Prostate gland (tissue), 2 donors: Measurements from ENCODE around the gene MMP11. TPM values are rescaled to one million over a fixed set of nuclear protein-coding genes. Genes with fewer than 3 reads are reported as not detected.

Experiments used
- DNase-seq: peaks from one replicate; pipeline ENCODE4 v3.0.0-alpha.2; 2019; ENCODE audit warnings: low spot score
- H3K27ac ChIP-seq, 2 donors: fragments of 200-600 bp; sonication (generic); 2 replicates each; pipeline ENCODE4 v1.5.1; 2017 to 2019
- H3K27me3 ChIP-seq: fragments of 200-600 bp; sonication (generic); replicated peaks from 2 replicates; pipeline ENCODE4 v1.5.1; 2019; ENCODE audit not compliant: insufficient read depth
- H3K36me3 ChIP-seq, 2 donors: fragments of 200-600 bp; sonication (generic); 1 replicate in 1 of 2; 2 replicates in 1 of 2; pipeline versions ENCODE4 v1.5.1 to v1.8.1; 2017 to 2019
- H3K4me1 ChIP-seq: fragments of 200-600 bp; sonication (generic); replicated peaks from 2 replicates; pipeline ENCODE4 v1.5.1; 2019
- H3K4me3 ChIP-seq, 2 donors: fragments of 200-600 bp; sonication (generic); 2 replicates each; pipeline ENCODE4 v1.5.1; 2017 to 2019
- H3K9me3 ChIP-seq: fragments of 200-600 bp; sonication (generic); 2 replicates; pipeline ENCODE4 v1.5.1; 2017
- POLR2A ChIP-seq: fragments of 450-650 bp; IDR thresholded peaks from one replicate; pipeline ENCODE4 v1.6.1; 2016; ENCODE audit warnings: antibody characterized with exemption, mild to moderate bottlenecking
- POLR2AphosphoS5 ChIP-seq: sonication (generic); formaldehyde crosslinking; IDR thresholded peaks from one replicate; pipeline ENCODE4 v1.6.1; 2017; ENCODE audit warnings: antibody characterized with exemption
- WGBS: methylation state at CpG from one replicate; pipeline ENCODE4 v1.1.5; 2018; 5-methylcytosine and 5-hydroxymethylcytosine counted together
- intact Hi-C: fragments of 100-400 bp; cut with DNase I; formaldehyde crosslinking; loops from one replicate; pipeline ENCODE4 v1.14.2; 2022
- total RNA-seq, 2 donors: library from RNA; depleted of rRNA; stranded (reverse); fragments of >200 nt; gene quantifications; one replicate each; pipeline ENCODE4 v1.1.0, GENCODE V29; 2016
- TF ChIP-seq, protein P1 (sequence below), 4 experiments: fragments of 200-600 bp in 2 of 4; fragments of 450-650 bp in 2 of 4; sonication (generic) in 2 of 4; IDR thresholded peaks; 1 replicate in 3 of 4; 2 replicates in 1 of 4; pipeline ENCODE4 v1.5.1; 2016 to 2019; ENCODE audit warnings: antibody characterized with exemption in 4 of 4, mild to moderate bottlenecking in 2 of 4, moderate library complexity in 2 of 4

The MMP11 gene
- total RNA-seq, 2 donors from 2014 or later = 6.3 to 26.6 TPM

DNA sequence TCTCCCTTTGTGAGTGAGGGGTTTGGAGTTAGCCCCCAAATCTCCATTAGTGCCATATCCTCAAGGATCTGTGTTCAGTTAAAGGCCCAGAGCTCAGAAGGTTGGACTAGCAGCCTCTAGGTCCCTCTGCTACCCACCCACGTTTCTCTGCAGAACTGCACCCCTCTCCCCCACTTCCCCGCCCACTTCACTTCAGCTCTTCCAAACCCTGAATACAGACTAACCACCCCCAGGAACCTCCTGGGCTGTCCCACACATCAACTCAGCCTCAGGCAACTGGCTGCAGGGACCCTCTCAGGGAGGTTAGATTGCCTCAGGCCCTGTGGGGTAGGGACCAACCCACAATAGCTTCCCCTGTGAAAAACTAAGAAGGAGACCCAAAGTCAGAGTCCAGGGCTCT lies 19.3 kb upstream of the MMP11 start:
- no peaks in the 10 kb centered on the region for H3K9me3 ChIP-seq
- no peaks in the 10 kb centered on the region for H3K36me3 ChIP-seq
- H3K4me3 ChIP-seq = no peak overlapping the region
- no peak for DNase-seq
- no peaks in the 10 kb centered on the region for H3K27me3 ChIP-seq
- no peak overlapping the region for H3K27ac ChIP-seq
- no peak for TF ChIP-seq POLR2AphosphoS5
- WGBS = 82% methylated on average over 2 of the region's 2 CpGs
- intact Hi-C loops = no loop called here
- peaks cover 2% of the 10 kb centered on the region for H3K4me1 ChIP-seq

GRCh38 chr22:23754220-23754919 lies 18.3 kb upstream of the MMP11 start, which contains the start of gene VPREB3:
TSS of gene VPREB3 (minus strand) at chr22:23754425. CDS start at chr22:23754363, 62 bp downstream.
- intact Hi-C loops = no loop called here
- no peaks in the 10 kb centered on the region for H3K27me3 ChIP-seq
- DNase-seq = no peak
- 94% methylated on average over 14 of the region's 14 CpGs for WGBS
- peaks cover 2% of the 10 kb centered on the region for H3K4me1 ChIP-seq
- TF ChIP-seq POLR2A (no peak), POLR2AphosphoS5 (no peak)
- TF ChIP-seq, protein P1, sequence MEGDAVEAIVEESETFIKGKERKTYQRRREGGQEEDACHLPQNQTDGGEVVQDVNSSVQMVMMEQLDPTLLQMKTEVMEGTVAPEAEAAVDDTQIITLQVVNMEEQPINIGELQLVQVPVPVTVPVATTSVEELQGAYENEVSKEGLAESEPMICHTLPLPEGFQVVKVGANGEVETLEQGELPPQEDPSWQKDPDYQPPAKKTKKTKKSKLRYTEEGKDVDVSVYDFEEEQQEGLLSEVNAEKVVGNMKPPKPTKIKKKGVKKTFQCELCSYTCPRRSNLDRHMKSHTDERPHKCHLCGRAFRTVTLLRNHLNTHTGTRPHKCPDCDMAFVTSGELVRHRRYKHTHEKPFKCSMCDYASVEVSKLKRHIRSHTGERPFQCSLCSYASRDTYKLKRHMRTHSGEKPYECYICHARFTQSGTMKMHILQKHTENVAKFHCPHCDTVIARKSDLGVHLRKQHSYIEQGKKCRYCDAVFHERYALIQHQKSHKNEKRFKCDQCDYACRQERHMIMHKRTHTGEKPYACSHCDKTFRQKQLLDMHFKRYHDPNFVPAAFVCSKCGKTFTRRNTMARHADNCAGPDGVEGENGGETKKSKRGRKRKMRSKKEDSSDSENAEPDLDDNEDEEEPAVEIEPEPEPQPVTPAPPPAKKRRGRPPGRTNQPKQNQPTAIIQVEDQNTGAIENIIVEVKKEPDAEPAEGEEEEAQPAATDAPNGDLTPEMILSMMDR (IDR thresholded peaks at IDR 0.05) = no peak
- H3K9me3 ChIP-seq = no peaks in the 10 kb centered on the region
- H3K4me3 ChIP-seq = no peak within 1 kb of the TSS
- no peak within 1 kb of the TSS for H3K27ac ChIP-seq
- H3K36me3 ChIP-seq = no peaks in the 10 kb centered on the region

DNA sequence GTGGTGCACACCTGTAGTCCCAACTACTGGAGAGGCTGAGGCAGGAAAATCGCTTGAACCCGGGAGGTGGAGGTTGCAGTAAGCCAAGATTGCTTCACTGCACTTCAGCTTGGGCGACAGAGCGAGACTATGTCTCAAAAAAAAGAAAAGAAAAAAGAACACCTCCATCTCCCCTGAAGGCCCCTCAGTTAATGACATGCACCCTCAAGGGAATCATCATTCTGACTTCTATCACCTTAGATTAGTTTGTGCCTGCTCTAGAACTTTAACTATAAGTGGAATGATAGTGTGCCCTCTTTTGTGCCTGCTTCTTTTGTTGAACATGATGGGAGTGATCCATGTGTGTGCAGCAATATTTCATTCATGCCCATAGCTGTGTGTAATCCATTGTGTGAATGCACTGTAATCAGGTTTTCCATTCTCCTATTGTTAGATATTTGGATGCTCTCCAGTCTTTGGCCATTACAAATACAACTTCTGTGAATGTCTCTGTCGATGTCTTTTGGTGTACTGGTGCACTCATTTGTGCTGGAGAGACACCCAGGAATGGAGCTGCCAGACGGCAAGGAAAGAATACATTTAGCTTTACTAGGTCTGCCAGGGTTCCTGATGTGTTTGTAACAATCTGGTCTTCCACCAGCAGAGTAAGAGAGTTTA lies 17.5 kb upstream of the MMP11 start:
- Histone ChIP-seq H3K27me3 (no peaks in the 10 kb centered on the region), H3K4me1 (peaks cover 2% of the 10 kb centered on the region), H3K36me3 (no peaks in the 10 kb centered on the region), H3K27ac (no peak overlapping the region), H3K4me3 (no peak overlapping the region), H3K9me3 (no peaks in the 10 kb centered on the region)
- intact Hi-C loops = no loop called here
- DNase-seq = no peak
- 60% methylated on average over 6 of the region's 6 CpGs for WGBS
- no peak for TF ChIP-seq POLR2AphosphoS5
- TF ChIP-seq POLR2A = no peak
- TF ChIP-seq, protein P1 (IDR thresholded peaks at IDR 0.05) = no peak

DNA sequence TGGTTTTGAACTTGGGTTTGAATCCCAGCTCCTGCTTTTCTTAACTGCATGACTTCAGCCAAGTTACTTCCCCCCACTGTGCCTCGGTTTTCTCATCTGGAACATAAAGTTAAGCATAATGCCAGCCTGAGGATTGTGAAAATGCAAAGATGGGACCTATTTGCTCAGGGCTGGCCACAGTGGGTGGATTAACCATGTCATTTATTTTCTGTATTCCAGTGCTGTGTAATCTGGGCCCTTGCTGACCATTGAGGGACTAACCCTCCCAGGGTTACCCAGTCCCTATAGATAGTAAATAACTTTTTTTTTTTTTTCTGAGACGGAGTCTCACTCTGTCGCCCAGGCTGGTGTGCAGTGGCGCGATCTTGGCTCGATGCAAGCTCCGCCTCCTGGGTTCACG lies 16.9 kb upstream of the MMP11 start:
- Histone ChIP-seq H3K36me3 (no peaks in the 10 kb centered on the region), H3K27me3 (no peaks in the 10 kb centered on the region), H3K4me3 (no peak overlapping the region), H3K27ac (no peak overlapping the region), H3K4me1 (peaks cover 2% of the 10 kb centered on the region), H3K9me3 (no peaks in the 10 kb centered on the region)
- 73% methylated on average over 8 of the region's 8 CpGs for WGBS
- no peak for DNase-seq
- intact Hi-C loops = no loop called here
- TF ChIP-seq, protein P1 (IDR thresholded peaks at IDR 0.05) = no peak
- TF ChIP-seq POLR2AphosphoS5 = no peak
- no peak for TF ChIP-seq POLR2A

DNA sequence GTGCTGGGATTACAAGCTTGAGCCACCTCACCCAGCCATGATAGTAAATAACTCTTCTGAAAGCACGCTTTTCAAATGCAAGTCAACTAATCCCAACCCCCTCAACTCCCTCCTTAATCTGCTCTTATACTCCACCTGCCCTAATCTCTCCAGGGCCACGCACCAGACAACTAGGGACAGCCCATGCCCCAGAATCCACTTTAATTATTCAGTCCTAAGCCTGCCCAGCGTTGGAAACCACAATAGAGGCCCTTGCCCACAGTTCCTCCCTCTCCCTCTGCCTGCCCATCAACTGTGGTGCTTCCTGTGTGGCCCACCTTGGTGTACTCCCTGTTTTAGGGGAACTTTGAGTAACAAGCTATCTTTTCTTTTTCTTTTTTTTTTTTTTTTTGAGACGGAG lies 15.8 kb upstream of the MMP11 start:
- H3K27ac ChIP-seq = no peak overlapping the region
- DNase-seq = no peak
- intact Hi-C loops = no loop called here
- no peaks in the 10 kb centered on the region for H3K9me3 ChIP-seq
- TF ChIP-seq, protein P1 (IDR thresholded peaks at IDR 0.05) = no peak
- no peak for TF ChIP-seq POLR2A
- TF ChIP-seq POLR2AphosphoS5 = no peak
- H3K4me1 ChIP-seq = no peaks in the 10 kb centered on the region
- WGBS = 61% methylated on average over 4 of the region's 4 CpGs
- H3K27me3 ChIP-seq = no peaks in the 10 kb centered on the region
- H3K4me3 ChIP-seq = no peak overlapping the region
- H3K36me3 ChIP-seq = no peaks in the 10 kb centered on the region
